ENCODE data around the gene SPDEF. TPM values are rescaled to one million over a fixed set of nuclear protein-coding genes. Genes with fewer than 3 reads are reported as not detected.

The SPDEF gene
- total RNA-seq, 1 experiment from 2014 or later = 0.77 TPM

- intact Hi-C loops (cut with micrococcal nuclease; ENCODE audit: unreplicated experiment) = loop anchor here (1.0 to 10.0 kb wide), 2 partner anchors 62 to 82 kb away; partner anchors contain the start of gene PACSIN1
- H3K36me3 ChIP-seq (ENCODE audit: control insufficient read depth, insufficient read depth, low read length) = no peaks in the 10 kb centered on the region
- H3K27me3 Mint-ChIP-seq (ENCODE audit: insufficient read depth, unreplicated experiment) = no peaks in the 10 kb centered on the region
- CTCF ChIA-PET = interaction anchor here (0.6 to 1.6 kb wide), 4 partner anchors 19 to 770 kb away, joined by 3 to 6 read pairs (median 4); no protein-coding TSS in a partner anchor
- peak; percentile 93 to 95 for DNase-seq
- H3K4me1 ChIP-seq = peaks cover 12% of the 10 kb centered on the region; the same call in 1 of the 2 replicates
- POLR2A ChIA-PET = interaction anchor here (0.6 kb wide), 1 partner anchor 101 kb away, joined by 3 read pairs; no protein-coding TSS in a partner anchor
- no peak overlapping the region for H3K27ac Mint-ChIP-seq (ENCODE audit: unreplicated experiment)
- no TSS peak for BruUV-seq (replicated peaks)
- TF ChIP-seq CTCF (IDR thresholded peaks at IDR 0.05; ENCODE audit: insufficient read depth in 1 of 2, low read depth in 1 of 2, low read length in 1 of 2, severe bottlenecking in 1 of 2, unreplicated experiment in 1 of 2) = peak; percentile 68 to 71
- no peaks in the 10 kb centered on the region for H3K27me3 ChIP-seq (replicated peaks; ENCODE audit: control insufficient read depth, insufficient read depth, low read length)
- no peaks in the 10 kb centered on the region for H3K9me3 ChIP-seq
- H3K36me3 Mint-ChIP-seq (ENCODE audit: insufficient read depth, unreplicated experiment) = peaks cover 5% of the 10 kb centered on the region
- H3K4me3 ChIP-seq (ENCODE audit: low read depth, low read length) = peak overlapping the region; percentile 37
- peak overlapping the region; percentile 57 for H3K4me3 Mint-ChIP-seq (ENCODE audit: unreplicated experiment)
- no peaks in the 10 kb centered on the region for H3K9me3 Mint-ChIP-seq (ENCODE audit: unreplicated experiment)
- no peaks in the 10 kb centered on the region for H3K4me1 Mint-ChIP-seq (ENCODE audit: low read depth, unreplicated experiment)
Measured at GRCh38 chr6:34526992-34527728, 29.0 kb downstream of the SPDEF start.

GRCh38 chr6:34526241-34526972 is 29.7 kb downstream of the SPDEF start:
- Histone ChIP-seq H3K4me1 (peaks cover 12% of the 10 kb centered on the region; the same call in 1 of the 2 replicates), H3K4me3 (ENCODE audit: low read depth, low read length) (no peak overlapping the region; the same call in 1 of the 2 replicates), H3K9me3 (no peaks in the 10 kb centered on the region), H3K27me3 (replicated peaks; ENCODE audit: control insufficient read depth, insufficient read depth, low read length) (no peaks in the 10 kb centered on the region), H3K36me3 (ENCODE audit: control insufficient read depth, insufficient read depth, low read length) (no peaks in the 10 kb centered on the region)
- no TSS peak for BruUV-seq (replicated peaks)
- intact Hi-C loops (cut with micrococcal nuclease; ENCODE audit: unreplicated experiment) = loop anchor here (10.0 kb wide), 1 partner anchor 62 kb away; the partner anchor contains the start of gene PACSIN1
- H3K27me3 Mint-ChIP-seq (ENCODE audit: insufficient read depth, unreplicated experiment) = no peaks in the 10 kb centered on the region
- H3K4me1 Mint-ChIP-seq (ENCODE audit: low read depth, unreplicated experiment) = no peaks in the 10 kb centered on the region
- CTCF ChIA-PET = interaction anchor here (1.1 to 1.6 kb wide), 3 partner anchors 20 to 83 kb away, joined by 3 to 6 read pairs (median 3); no protein-coding TSS in a partner anchor
- peaks cover 5% of the 10 kb centered on the region for H3K36me3 Mint-ChIP-seq (ENCODE audit: insufficient read depth, unreplicated experiment)
- peak overlapping the region; percentile 57 for H3K4me3 Mint-ChIP-seq (ENCODE audit: unreplicated experiment)
- POLR2A ChIA-PET = interaction anchor here (0.6 kb wide), 1 partner anchor 100 kb away, joined by 3 read pairs; no protein-coding TSS in a partner anchor
- no peak for DNase-seq
- no peaks in the 10 kb centered on the region for H3K9me3 Mint-ChIP-seq (ENCODE audit: unreplicated experiment)
- H3K27ac Mint-ChIP-seq (ENCODE audit: unreplicated experiment) = no peak overlapping the region
- no peak for TF ChIP-seq CTCF (IDR thresholded peaks at IDR 0.05; ENCODE audit: insufficient read depth in 1 of 2, low read depth in 1 of 2, low read length in 1 of 2, severe bottlenecking in 1 of 2, unreplicated experiment in 1 of 2)

Data from Caco-2 (cell line).